ENCODE data around the gene GNL1.
A peak's percentile ranks its signal among the peaks of the same experiment; 100 is the strongest.

DNA sequence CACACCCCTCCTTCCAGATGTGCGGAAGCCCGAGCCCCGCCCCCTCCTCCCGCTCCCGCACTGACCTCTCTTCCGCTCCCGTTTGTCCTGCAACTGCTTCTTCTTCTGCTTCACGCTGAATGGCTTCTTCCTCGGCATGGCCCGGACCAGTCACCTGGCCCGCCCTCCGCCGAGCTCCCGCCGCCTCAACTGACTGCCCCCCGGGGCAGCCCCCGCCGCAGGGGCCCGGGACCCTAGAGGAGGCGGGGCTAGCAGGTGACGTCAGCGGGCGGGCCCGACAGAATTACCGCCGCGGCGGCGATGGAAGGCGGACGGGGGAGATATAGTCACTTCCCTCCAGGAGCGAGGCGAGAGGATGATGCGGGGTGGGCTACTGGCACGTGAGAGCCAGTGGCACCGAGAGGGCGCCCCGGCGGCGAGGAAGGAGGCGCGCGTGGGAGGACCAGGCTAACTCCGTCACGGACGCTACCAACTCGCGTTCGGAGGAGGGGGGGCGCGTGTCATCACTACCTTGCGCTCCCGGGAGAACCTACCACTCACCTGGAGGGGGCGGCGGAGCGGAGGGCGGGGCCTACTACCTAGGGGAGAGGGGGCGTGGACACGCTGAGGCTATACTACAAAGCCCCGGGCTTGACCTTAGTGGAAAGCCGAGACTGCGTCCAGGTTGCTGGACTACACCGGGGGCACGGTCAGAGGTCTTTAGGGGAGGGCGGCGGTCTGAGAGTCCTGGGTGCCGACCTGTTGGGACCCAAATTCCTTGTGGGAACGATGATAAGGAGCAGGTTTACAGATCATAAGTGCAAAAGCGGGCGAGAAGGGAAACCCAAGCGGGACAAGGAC lies at the start of gene GNL1:
- TF ChIP-seq POLR2A (IDR thresholded peaks at IDR 0.05; ENCODE audit: extremely low read depth, insufficient read length) (peak; percentile 52), MYC (IDR thresholded peaks at IDR 0.05; ENCODE audit: low read depth, low read length) (peak; percentile 4; the same call in 1 of the 2 replicates)
